ENCODE data around the gene MBD3.

GRCh38 chr19:1560286-1560882 is 32.3 kb downstream of the MBD3 start:
- no peak for TF ChIP-seq POLR2A (IDR thresholded peaks at IDR 0.05; ENCODE audit: low read depth, low read length)
- no peak for TF ChIP-seq TAF1 (IDR thresholded peaks at IDR 0.05; ENCODE audit: borderline replicate concordance, low read depth, low read length)

All from GM12892 (cell line).